Neural progenitor cell (in vitro differentiated cells): Measurements from ENCODE around the gene ANKS1B. TPM values are rescaled to one million over a fixed set of nuclear protein-coding genes. Genes with fewer than 3 reads are reported as not detected.
A peak's percentile ranks its signal among the peaks of the same experiment; 100 is the strongest.

Experiments used
- DNase-seq: peaks from one replicate; pipeline ENCODE4 v3.0.0-alpha.2; 2016; ENCODE audit warnings: low spot score
- H2AFZ ChIP-seq: fragments of 200-600 bp; sonication (generic); replicated peaks from 2 replicates; pipeline ENCODE4 v1.6.1; 2016; ENCODE audit warnings: antibody characterized with exemption
- H3F3A ChIP-seq: fragments of 200-600 bp; sonication (generic); 2 replicates; pipeline ENCODE4 v1.6.1; 2016; ENCODE audit warnings: antibody characterized with exemption, low read depth
- H3K27ac ChIP-seq: fragments of 200-600 bp; sonication (generic); 2 replicates; pipeline ENCODE4 v1.5.1; 2016; ENCODE audit warnings: mild to moderate bottlenecking
- H3K27me3 ChIP-seq: fragments of 200-600 bp; sonication (generic); 2 replicates; pipeline ENCODE4 v1.6.1; 2016; ENCODE audit warnings: mild to moderate bottlenecking, moderate library complexity
- H3K36me3 ChIP-seq: fragments of 200-600 bp; sonication (generic); 2 replicates; pipeline ENCODE4 v1.5.1; 2016
- H3K4me1 ChIP-seq: fragments of 200-600 bp; sonication (generic); 2 replicates; pipeline ENCODE4 v1.6.1; 2016; ENCODE audit warnings: mixed run types
- H3K4me2 ChIP-seq: fragments of 200-600 bp; sonication (generic); 2 replicates; pipeline ENCODE4 v1.6.1; 2016
- H3K4me3 ChIP-seq: fragments of 200-600 bp; sonication (generic); 2 replicates; pipeline ENCODE4 v1.5.1; 2016
- H3K79me2 ChIP-seq: fragments of 200-600 bp; sonication (generic); 2 replicates; pipeline ENCODE4 v1.6.1; 2016; ENCODE audit warnings: low read depth
- H3K9ac ChIP-seq: fragments of 200-600 bp; sonication (generic); 2 replicates; pipeline ENCODE4 v1.6.1; 2016
- H3K9me3 ChIP-seq: fragments of 200-600 bp; sonication (generic); 2 replicates; pipeline ENCODE4 v1.5.1; 2016; ENCODE audit warnings: low read depth
- H4K20me1 ChIP-seq: fragments of 200-600 bp; sonication (generic); 2 replicates; pipeline ENCODE4 v1.6.1; 2016; ENCODE audit warnings: low read depth
- H3K27ac Mint-ChIP-seq: 3 replicates; pipeline ENCODE4 v1.8.0; 2021; ENCODE audit warnings: mixed read lengths
- H3K27me3 Mint-ChIP-seq: 2 replicates; pipeline ENCODE4 v1.8.0; 2022; ENCODE audit warnings: low read depth, mild to moderate bottlenecking, inconsistent platforms, moderate library complexity, mixed read lengths; ENCODE audit not compliant: insufficient read depth
- H3K36me3 Mint-ChIP-seq: 3 replicates; pipeline ENCODE4 v1.8.0; 2021; ENCODE audit warnings: mixed read lengths
- H3K4me1 Mint-ChIP-seq: 3 replicates; pipeline ENCODE4 v1.8.0; 2021; ENCODE audit warnings: mixed read lengths
- H3K4me3 Mint-ChIP-seq: 3 replicates; pipeline ENCODE4 v1.8.0; 2021; ENCODE audit warnings: mild to moderate bottlenecking, moderate library complexity, mixed read lengths
- H3K9me3 Mint-ChIP-seq: 3 replicates; pipeline ENCODE4 v1.8.0; 2020; ENCODE audit warnings: mixed read lengths
- EZH2 ChIP-seq: fragments of 200-600 bp; sonication (generic); IDR thresholded peaks from 2 replicates; pipeline ENCODE4 v1.6.1; 2017; ENCODE audit warnings: antibody characterized with exemption, mild to moderate bottlenecking, moderate library complexity
- EZH2phosphoT487 ChIP-seq: fragments of 200-600 bp; sonication (generic); IDR thresholded peaks from 2 replicates; pipeline ENCODE4 v1.6.1; 2017; ENCODE audit warnings: antibody characterized with exemption
- total RNA-seq: library from RNA; depleted of rRNA; stranded (reverse); fragments of >200 nt; gene quantifications from 2 replicates; pipeline ENCODE4 v1.2.3, GENCODE V29; 2015; ENCODE audit warnings: low replicate concordance
- TF ChIP-seq, protein P1 (sequence below): fragments of 200-600 bp; sonication (generic); IDR thresholded peaks from 2 replicates; pipeline ENCODE4 v1.5.1; 2017; ENCODE audit warnings: antibody characterized with exemption, mild to moderate bottlenecking

ANKS1B gene
- total RNA-seq, 1 donor from 2014 or later: 7.9 TPM

DNA sequence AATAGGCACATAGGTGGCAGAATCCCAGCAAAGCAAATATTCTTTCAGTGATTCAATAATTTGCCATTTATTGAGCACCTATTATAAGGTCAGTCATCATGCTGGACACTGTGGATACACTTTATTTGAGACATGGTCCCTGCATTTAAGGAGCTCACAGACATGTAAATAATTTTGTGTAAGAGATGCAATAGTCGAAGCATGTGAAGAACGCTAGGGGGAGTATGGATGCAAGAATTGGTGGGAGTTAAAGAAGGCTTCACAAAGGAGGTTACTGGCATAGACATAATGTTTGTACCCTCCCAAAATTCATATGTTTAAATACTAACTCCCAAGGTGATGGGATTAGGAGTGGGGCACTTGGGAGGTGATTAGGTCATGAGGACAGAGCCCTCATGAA lies 597.8 kb downstream of the ANKS1B start:
- Mint-ChIP-seq H3K4me3 (no peak overlapping the region), H3K4me1 (peaks cover 4% of the 10 kb centered on the region), H3K27ac (no peak overlapping the region), H3K27me3 (no peaks in the 10 kb centered on the region), H3K9me3 (no peaks in the 10 kb centered on the region), H3K36me3 (no peaks in the 10 kb centered on the region)
- Histone ChIP-seq H3K9me3 (no peaks in the 10 kb centered on the region), H3K36me3 (no peaks in the 10 kb centered on the region), H3K27me3 (no peaks in the 10 kb centered on the region), H3K4me1 (peaks cover 6% of the 10 kb centered on the region), H3K4me2 (no peak overlapping the region), H3K27ac (no peak overlapping the region), H3K4me3 (no peak overlapping the region), H2AFZ (no peak overlapping the region), H3K9ac (no peak overlapping the region), H4K20me1 (no peaks in the 10 kb centered on the region), H3K79me2 (no peaks in the 10 kb centered on the region), H3F3A (no peaks in the 10 kb centered on the region)
- TF ChIP-seq EZH2: no peak
- TF ChIP-seq, protein P1, sequence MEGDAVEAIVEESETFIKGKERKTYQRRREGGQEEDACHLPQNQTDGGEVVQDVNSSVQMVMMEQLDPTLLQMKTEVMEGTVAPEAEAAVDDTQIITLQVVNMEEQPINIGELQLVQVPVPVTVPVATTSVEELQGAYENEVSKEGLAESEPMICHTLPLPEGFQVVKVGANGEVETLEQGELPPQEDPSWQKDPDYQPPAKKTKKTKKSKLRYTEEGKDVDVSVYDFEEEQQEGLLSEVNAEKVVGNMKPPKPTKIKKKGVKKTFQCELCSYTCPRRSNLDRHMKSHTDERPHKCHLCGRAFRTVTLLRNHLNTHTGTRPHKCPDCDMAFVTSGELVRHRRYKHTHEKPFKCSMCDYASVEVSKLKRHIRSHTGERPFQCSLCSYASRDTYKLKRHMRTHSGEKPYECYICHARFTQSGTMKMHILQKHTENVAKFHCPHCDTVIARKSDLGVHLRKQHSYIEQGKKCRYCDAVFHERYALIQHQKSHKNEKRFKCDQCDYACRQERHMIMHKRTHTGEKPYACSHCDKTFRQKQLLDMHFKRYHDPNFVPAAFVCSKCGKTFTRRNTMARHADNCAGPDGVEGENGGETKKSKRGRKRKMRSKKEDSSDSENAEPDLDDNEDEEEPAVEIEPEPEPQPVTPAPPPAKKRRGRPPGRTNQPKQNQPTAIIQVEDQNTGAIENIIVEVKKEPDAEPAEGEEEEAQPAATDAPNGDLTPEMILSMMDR: peak; percentile 76
- peak; percentile 65 for DNase-seq

DNA sequence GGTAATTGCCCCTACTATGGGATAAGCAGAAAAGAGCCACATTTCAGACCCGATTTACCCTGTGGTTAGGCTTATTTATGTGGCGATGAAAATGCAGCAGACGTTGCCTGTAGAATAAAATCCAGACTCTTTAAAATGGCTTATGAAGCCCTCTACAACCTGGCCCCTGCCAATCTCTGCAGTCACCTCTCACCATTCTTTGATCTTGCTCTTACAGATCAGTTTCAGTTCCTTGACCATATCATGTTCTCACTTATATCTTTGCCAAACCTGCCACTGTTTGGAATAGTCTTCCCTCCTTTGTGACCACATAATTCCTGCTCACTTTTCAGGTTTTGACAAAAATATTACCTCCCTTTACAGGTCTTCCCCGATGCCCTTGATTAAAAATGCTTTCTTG lies 601.5 kb downstream of the ANKS1B start:
- no peaks in the 10 kb centered on the region for H3K36me3 Mint-ChIP-seq
- Histone ChIP-seq H3K4me1 (no peaks in the 10 kb centered on the region), H3K4me3 (no peak overlapping the region), H3K9ac (no peak overlapping the region), H3F3A (no peaks in the 10 kb centered on the region), H3K79me2 (no peaks in the 10 kb centered on the region), H2AFZ (no peak overlapping the region), H4K20me1 (no peaks in the 10 kb centered on the region), H3K27me3 (no peaks in the 10 kb centered on the region), H3K36me3 (no peaks in the 10 kb centered on the region), H3K27ac (no peak overlapping the region), H3K4me2 (no peak overlapping the region), H3K9me3 (no peaks in the 10 kb centered on the region)
- H3K4me3 Mint-ChIP-seq: no peak overlapping the region
- no peak for DNase-seq
- no peaks in the 10 kb centered on the region for H3K9me3 Mint-ChIP-seq
- H3K27ac Mint-ChIP-seq: no peak overlapping the region
- no peaks in the 10 kb centered on the region for H3K27me3 Mint-ChIP-seq
- H3K4me1 Mint-ChIP-seq: peaks cover 5% of the 10 kb centered on the region
- TF ChIP-seq EZH2phosphoT487 (no peak), EZH2 (no peak)
- TF ChIP-seq, protein P1: no peak

DNA sequence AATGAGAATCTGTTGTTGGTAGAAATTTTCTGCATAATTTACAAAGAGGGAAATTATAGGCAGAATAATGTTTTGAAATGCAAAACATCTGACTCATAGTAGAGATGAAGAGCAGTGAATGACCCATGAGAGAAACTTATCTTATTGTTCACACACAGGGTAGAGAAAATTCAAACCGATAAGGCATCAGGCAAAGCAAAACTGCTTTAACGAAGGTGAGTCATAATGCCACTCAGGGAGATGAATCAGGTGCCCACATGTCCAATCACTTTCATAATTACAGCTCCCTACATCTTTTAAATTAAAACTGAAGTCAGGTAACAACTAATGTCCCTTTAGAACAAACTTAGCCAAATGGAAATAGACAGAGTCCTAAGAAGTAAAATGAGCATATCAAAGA lies 602.7 kb downstream of the ANKS1B start:
- Mint-ChIP-seq H3K27me3 (no peaks in the 10 kb centered on the region), H3K4me3 (no peak overlapping the region), H3K4me1 (peaks cover 5% of the 10 kb centered on the region), H3K9me3 (no peaks in the 10 kb centered on the region), H3K36me3 (no peaks in the 10 kb centered on the region), H3K27ac (no peak overlapping the region)
- Histone ChIP-seq H3K79me2 (no peaks in the 10 kb centered on the region), H3K9me3 (no peaks in the 10 kb centered on the region), H3K4me3 (no peak overlapping the region), H3K9ac (no peak overlapping the region), H3F3A (no peaks in the 10 kb centered on the region), H3K4me1 (no peaks in the 10 kb centered on the region), H4K20me1 (no peaks in the 10 kb centered on the region), H3K36me3 (no peaks in the 10 kb centered on the region), H3K4me2 (no peak overlapping the region), H3K27ac (no peak overlapping the region), H3K27me3 (no peaks in the 10 kb centered on the region), H2AFZ (no peak overlapping the region)
- TF ChIP-seq EZH2: no peak
- TF ChIP-seq EZH2phosphoT487: no peak
- TF ChIP-seq, protein P1: no peak
- DNase-seq: no peak
